ENCODE results near the gene ARHGAP20. TPM values are rescaled to one million over a fixed set of nuclear protein-coding genes. Genes with fewer than 3 reads are reported as not detected.

The ARHGAP20 gene
- total RNA-seq, 1 donor from 2014 or later = 0.11 TPM

DNA sequence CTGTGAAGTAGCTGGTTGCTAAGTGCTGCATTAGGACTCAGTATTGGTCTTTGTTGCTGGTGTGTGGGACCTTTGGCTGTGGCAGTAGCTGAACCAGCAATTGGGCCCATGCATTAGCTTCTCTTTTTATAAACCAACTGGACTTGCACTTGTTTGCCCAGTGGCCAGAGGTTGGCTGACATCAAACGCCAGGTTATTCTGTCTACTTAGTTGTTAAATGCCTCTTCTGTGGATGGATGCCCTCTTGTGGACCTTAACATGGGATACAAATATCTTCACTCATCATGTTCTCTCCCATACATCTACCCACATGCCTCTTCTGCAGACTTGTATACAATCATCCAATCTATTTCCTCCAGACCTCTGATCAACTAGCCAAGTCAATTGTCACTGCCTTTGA lies 26.4 kb upstream of the ARHGAP20 start:
- intact Hi-C loops (cut with micrococcal nuclease) = no loop called here
- H3K27ac Mint-ChIP-seq = no peak overlapping the region
- no peaks in the 10 kb centered on the region for H3K9me3 Mint-ChIP-seq
- CTCF ChIA-PET = no interaction called here
- POLR2A ChIA-PET = no interaction called here
- DNase-seq = no peak
- H3K27me3 Mint-ChIP-seq = peaks cover 10% of the 10 kb centered on the region
- no peak overlapping the region for H3K4me3 Mint-ChIP-seq
- no peak for ATAC-seq (ENCODE audit: low read depth)
- no peaks in the 10 kb centered on the region for H3K4me1 Mint-ChIP-seq
- TF ChIP-seq, protein P1, sequence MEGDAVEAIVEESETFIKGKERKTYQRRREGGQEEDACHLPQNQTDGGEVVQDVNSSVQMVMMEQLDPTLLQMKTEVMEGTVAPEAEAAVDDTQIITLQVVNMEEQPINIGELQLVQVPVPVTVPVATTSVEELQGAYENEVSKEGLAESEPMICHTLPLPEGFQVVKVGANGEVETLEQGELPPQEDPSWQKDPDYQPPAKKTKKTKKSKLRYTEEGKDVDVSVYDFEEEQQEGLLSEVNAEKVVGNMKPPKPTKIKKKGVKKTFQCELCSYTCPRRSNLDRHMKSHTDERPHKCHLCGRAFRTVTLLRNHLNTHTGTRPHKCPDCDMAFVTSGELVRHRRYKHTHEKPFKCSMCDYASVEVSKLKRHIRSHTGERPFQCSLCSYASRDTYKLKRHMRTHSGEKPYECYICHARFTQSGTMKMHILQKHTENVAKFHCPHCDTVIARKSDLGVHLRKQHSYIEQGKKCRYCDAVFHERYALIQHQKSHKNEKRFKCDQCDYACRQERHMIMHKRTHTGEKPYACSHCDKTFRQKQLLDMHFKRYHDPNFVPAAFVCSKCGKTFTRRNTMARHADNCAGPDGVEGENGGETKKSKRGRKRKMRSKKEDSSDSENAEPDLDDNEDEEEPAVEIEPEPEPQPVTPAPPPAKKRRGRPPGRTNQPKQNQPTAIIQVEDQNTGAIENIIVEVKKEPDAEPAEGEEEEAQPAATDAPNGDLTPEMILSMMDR (IDR thresholded peaks at IDR 0.05) = no peak
- H3K36me3 Mint-ChIP-seq (ENCODE audit: low read depth) = no peaks in the 10 kb centered on the region

DNA sequence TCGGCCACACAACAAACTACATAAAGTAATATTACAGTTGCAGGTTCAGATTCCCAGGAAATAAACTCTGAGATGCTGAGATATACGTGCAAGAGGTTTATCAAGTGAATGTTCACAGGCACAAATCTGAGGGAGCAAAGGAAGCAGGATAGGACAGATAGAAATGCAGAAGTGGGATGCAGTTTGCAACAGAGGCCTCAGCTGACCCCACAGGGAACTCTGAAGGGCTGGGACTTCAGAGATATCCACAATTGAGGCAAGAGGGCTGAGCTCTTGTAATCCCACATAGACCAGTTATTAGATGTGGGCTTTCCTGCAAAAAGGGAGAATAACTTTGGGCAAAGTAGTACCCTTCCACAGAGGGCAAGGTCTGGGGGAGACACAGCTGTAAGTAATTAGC lies 25.4 kb upstream of the ARHGAP20 start:
- ChIA-PET POLR2A (no interaction called here), CTCF (no interaction called here)
- H3K27me3 Mint-ChIP-seq = peaks cover 13% of the 10 kb centered on the region
- no peak overlapping the region for H3K27ac Mint-ChIP-seq
- intact Hi-C loops (cut with micrococcal nuclease) = no loop called here
- no peaks in the 10 kb centered on the region for H3K4me1 Mint-ChIP-seq
- TF ChIP-seq, protein P1 (IDR thresholded peaks at IDR 0.05) = no peak
- ATAC-seq (ENCODE audit: low read depth) = no peak
- H3K9me3 Mint-ChIP-seq = no peaks in the 10 kb centered on the region
- H3K36me3 Mint-ChIP-seq (ENCODE audit: low read depth) = no peaks in the 10 kb centered on the region
- no peak for DNase-seq
- H3K4me3 Mint-ChIP-seq = no peak overlapping the region

DNA sequence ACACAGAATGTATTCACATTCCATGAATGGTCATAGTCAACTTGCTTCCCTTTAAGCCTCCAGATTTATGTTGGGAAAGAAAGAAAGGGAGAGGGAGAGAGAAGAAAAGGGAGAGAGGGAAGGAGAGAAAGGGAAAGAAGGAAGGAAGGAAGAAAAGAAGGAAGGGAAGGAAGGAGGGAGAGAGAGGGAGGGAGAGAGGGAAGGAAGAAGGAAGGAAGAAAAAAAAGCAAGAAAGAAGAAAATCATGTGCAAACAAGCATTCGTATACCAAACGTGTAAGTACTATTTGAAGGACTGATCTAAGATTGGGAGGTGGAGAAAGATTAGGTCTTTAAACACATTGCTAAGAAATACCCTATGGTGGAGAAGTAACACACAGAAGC lies 23.9 kb upstream of the ARHGAP20 start:
- ATAC-seq (ENCODE audit: low read depth) = no peak
- Mint-ChIP-seq H3K4me1 (peaks cover 3% of the 10 kb centered on the region), H3K27ac (no peak overlapping the region), H3K36me3 (ENCODE audit: low read depth) (no peaks in the 10 kb centered on the region), H3K9me3 (no peaks in the 10 kb centered on the region), H3K27me3 (peaks cover 13% of the 10 kb centered on the region), H3K4me3 (no peak overlapping the region)
- intact Hi-C loops (cut with micrococcal nuclease) = no loop called here
- TF ChIP-seq, protein P1 (IDR thresholded peaks at IDR 0.05) = no peak
- DNase-seq = no peak
- ChIA-PET POLR2A (no interaction called here), CTCF (no interaction called here)

DNA sequence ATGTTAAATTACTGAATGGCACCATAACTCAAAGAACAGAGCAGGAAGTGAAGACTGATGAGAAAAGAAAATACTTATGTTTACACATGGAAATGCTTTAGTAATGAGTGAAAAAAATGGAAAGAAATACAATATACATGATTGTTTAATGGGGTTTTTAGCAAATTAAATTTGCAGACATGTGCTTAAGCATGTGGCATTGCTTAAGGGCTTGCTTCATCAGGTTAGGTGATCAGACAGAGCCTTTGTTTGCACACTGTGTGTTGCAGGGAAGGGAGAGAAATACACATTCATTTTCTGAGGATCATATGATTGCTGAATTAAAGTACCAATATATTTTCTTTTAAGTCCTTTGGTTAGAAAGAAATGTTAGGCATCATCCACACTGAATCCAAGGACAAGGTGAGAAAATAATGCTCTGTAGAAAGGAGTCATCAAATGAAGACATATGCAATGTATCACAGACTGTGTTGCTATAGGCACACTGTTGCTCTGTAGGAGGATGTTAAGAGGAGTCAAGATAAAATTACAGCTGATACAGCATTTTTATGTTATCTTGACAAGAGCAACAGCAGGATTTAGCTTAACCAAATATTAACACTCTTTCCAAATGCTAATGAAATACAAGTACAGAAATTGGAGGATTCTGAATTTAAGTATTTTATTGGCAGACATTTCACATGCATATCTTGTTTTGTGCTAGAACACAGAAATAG lies 23.4 kb upstream of the ARHGAP20 start:
- ATAC-seq (ENCODE audit: low read depth) = no peak
- H3K4me1 Mint-ChIP-seq = peaks cover 7% of the 10 kb centered on the region
- TF ChIP-seq, protein P1 (IDR thresholded peaks at IDR 0.05) = no peak
- ChIA-PET POLR2A (no interaction called here), CTCF (no interaction called here)
- H3K9me3 Mint-ChIP-seq = no peaks in the 10 kb centered on the region
- no peaks in the 10 kb centered on the region for H3K36me3 Mint-ChIP-seq (ENCODE audit: low read depth)
- H3K27ac Mint-ChIP-seq = no peak overlapping the region
- H3K4me3 Mint-ChIP-seq = no peak overlapping the region
- H3K27me3 Mint-ChIP-seq = peaks cover 13% of the 10 kb centered on the region
- intact Hi-C loops (cut with micrococcal nuclease) = no loop called here
- no peak for DNase-seq

DNA sequence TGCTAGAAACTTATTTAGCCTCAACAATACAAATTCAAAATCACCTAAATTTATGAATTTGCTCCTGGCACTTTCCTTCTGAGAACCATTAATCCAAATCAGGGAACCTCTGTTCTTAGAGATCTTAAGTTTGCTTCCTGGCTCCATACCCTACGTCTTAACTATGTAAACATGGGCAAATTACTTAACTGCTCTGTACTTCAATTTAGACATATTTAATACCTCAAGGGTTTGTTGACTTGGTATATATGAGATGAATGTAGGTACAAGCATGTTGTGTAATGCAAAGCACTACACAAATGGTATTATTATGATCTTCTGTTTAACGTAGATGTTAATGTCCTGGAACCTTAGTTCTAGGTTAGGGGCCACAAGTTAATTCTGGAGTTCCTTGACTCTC lies 22.6 kb upstream of the ARHGAP20 start:
- ATAC-seq (ENCODE audit: low read depth) = no peak
- peaks cover 9% of the 10 kb centered on the region for H3K4me1 Mint-ChIP-seq
- DNase-seq = no peak
- no peak overlapping the region for H3K4me3 Mint-ChIP-seq
- ChIA-PET POLR2A (no interaction called here), CTCF (no interaction called here)
- H3K9me3 Mint-ChIP-seq = no peaks in the 10 kb centered on the region
- no peaks in the 10 kb centered on the region for H3K36me3 Mint-ChIP-seq (ENCODE audit: low read depth)
- H3K27me3 Mint-ChIP-seq = peaks cover 13% of the 10 kb centered on the region
- intact Hi-C loops (cut with micrococcal nuclease) = no loop called here
- TF ChIP-seq, protein P1 (IDR thresholded peaks at IDR 0.05) = no peak
- no peak overlapping the region for H3K27ac Mint-ChIP-seq

Data from activated B cell treated with CpG ODN at 0.5 μM for 24 hours (primary cell).